Measurements from ENCODE around the gene KCNH4. TPM values are rescaled to one million over a fixed set of nuclear protein-coding genes. Genes with fewer than 3 reads are reported as not detected.
"Not testable (repeated sequence)": the region's sequence is repeated elsewhere in the genome, so short reads cannot be mapped to it uniquely, and the experiment has no call there.

The KCNH4 gene
- total RNA-seq, 1 experiment from 2014 or later = 1.5 TPM

GRCh38 chr17:42224651-42225050 lies 43.7 kb upstream of the KCNH4 start:
- in situ Hi-C loops (cut with HindIII; ENCODE audit: low pct_unique_long_range_greater_than_20kb, low sequenced_read_pairs) (no loop called here), intact Hi-C loops (cut with micrococcal nuclease; ENCODE audit: unreplicated experiment) (loop anchor here (5.0 kb wide), 1 partner anchor 48 kb away; no protein-coding TSS in a partner anchor)
- H3K36me3 ChIP-seq (ENCODE audit: control insufficient read depth, insufficient read depth, low read length) = peaks cover 3% of the 10 kb centered on the region; the same call in 1 of the 2 replicates
- H3K27ac ChIP-seq (ENCODE audit: low read length) = 0 out of 2 replicates have a peak overlapping the region, but pooled peaks have one; percentile 17
- ATAC-seq = no peak
- H3K27me3 ChIP-seq (ENCODE audit: control insufficient read depth, insufficient read depth, low read length) = no peaks in the 10 kb centered on the region
- no peak overlapping the region for H3K4me3 ChIP-seq (ENCODE audit: low read depth in 2 of 2, low read length in 2 of 2)
- no peaks in the 10 kb centered on the region for H3K9me3 ChIP-seq (ENCODE audit: control insufficient read depth, insufficient read depth, low read depth, low read length)
- BruUV-seq (replicated peaks) = no TSS peak
- CTCF ChIA-PET = no interaction called here
- DNase-seq (ENCODE audit: low read depth, low spot score) = no peak
- POLR2A ChIA-PET = no interaction called here
- no peak for TF ChIP-seq REST (IDR thresholded peaks at IDR 0.05; ENCODE audit: insufficient read depth in 1 of 2, low read depth in 2 of 2, low read length in 1 of 2)
- TF ChIP-seq POLR2AphosphoS5 (IDR thresholded peaks at IDR 0.05; ENCODE audit: low read depth, low read length) = no peak
- TF ChIP-seq TCF7L2 (IDR thresholded peaks at IDR 0.05; ENCODE audit: low read depth, low read length) = no peak
- no peak for TF ChIP-seq SIN3A (IDR thresholded peaks at IDR 0.05; ENCODE audit: borderline replicate concordance, insufficient read depth, low read depth, low read length)
- no peak for TF ChIP-seq CTCF (IDR thresholded peaks at IDR 0.05)
- H3K4me1 ChIP-seq (ENCODE audit: control insufficient read depth, insufficient read depth, low read length) = peaks cover 16% of the 10 kb centered on the region

GRCh38 chr17:42221886-42222745 lies 41.2 kb upstream of the KCNH4 start:
- H3K4me1 ChIP-seq (ENCODE audit: control insufficient read depth, insufficient read depth, low read length) = peaks cover under 1% of the 10 kb centered on the region; the same call in 1 of the 2 replicates
- CTCF ChIA-PET = interaction anchor here (0.5 to 1.2 kb wide), 16 partner anchors 8 to 298 kb away, joined by 3 to 18 read pairs (median 4); no protein-coding TSS in a partner anchor
- no peaks in the 10 kb centered on the region for H3K27me3 ChIP-seq (ENCODE audit: control insufficient read depth, insufficient read depth, low read length)
- BruUV-seq (replicated peaks) = no TSS peak
- TF ChIP-seq REST (IDR thresholded peaks at IDR 0.05; ENCODE audit: insufficient read depth in 1 of 2, low read depth in 2 of 2, low read length in 1 of 2) = no peak
- no peak for TF ChIP-seq POLR2AphosphoS5 (IDR thresholded peaks at IDR 0.05; ENCODE audit: low read depth, low read length)
- peak; percentile 73 for TF ChIP-seq CTCF (IDR thresholded peaks at IDR 0.05)
- no peak for TF ChIP-seq SIN3A (IDR thresholded peaks at IDR 0.05; ENCODE audit: borderline replicate concordance, insufficient read depth, low read depth, low read length)
- H3K9me3 ChIP-seq (ENCODE audit: control insufficient read depth, insufficient read depth, low read depth, low read length) = no peaks in the 10 kb centered on the region
- intact Hi-C loops (cut with micrococcal nuclease; ENCODE audit: unreplicated experiment) (loop anchor here (5.0 kb wide), 1 partner anchor 50 kb away; no protein-coding TSS in a partner anchor), in situ Hi-C loops (cut with HindIII; ENCODE audit: low pct_unique_long_range_greater_than_20kb, low sequenced_read_pairs) (no loop called here)
- POLR2A ChIA-PET = interaction anchor here (0.6 kb wide), 1 partner anchor 292 kb away, joined by 5 read pairs; the partner anchor contains the start of gene ODAD4
- DNase-seq (ENCODE audit: low read depth, low spot score) (peak; percentile 38), ATAC-seq (peak; percentile 88)
- no peak overlapping the region for H3K4me3 ChIP-seq (ENCODE audit: low read depth in 2 of 2, low read length in 2 of 2)
- H3K36me3 ChIP-seq (ENCODE audit: control insufficient read depth, insufficient read depth, low read length) = peaks cover 3% of the 10 kb centered on the region; the same call in 1 of the 2 replicates
- H3K27ac ChIP-seq (ENCODE audit: low read length) = peak overlapping the region; percentile 61

GRCh38 chr17:42219280-42219679 lies 38.3 kb upstream of the KCNH4 start:
- ATAC-seq; H3K4me1 ChIP-seq (ENCODE audit: control insufficient read depth, insufficient read depth, low read length); DNase-seq (ENCODE audit: low read depth, low spot score); H3K27ac ChIP-seq (ENCODE audit: low read length); intact Hi-C loops (cut with micrococcal nuclease; ENCODE audit: unreplicated experiment); H3K9me3 ChIP-seq (ENCODE audit: control insufficient read depth, insufficient read depth, low read depth, low read length); H3K27me3 ChIP-seq (ENCODE audit: control insufficient read depth, insufficient read depth, low read length); BruUV-seq (replicated peaks); CTCF ChIA-PET; in situ Hi-C loops (cut with HindIII; ENCODE audit: low pct_unique_long_range_greater_than_20kb, low sequenced_read_pairs); H3K4me3 ChIP-seq (ENCODE audit: low read depth in 2 of 2, low read length in 2 of 2); H3K36me3 ChIP-seq (ENCODE audit: control insufficient read depth, insufficient read depth, low read length); POLR2A ChIA-PET: not testable (repeated sequence)

All from Panc1 (cell line).